GM12878 (cell line): Measurements from ENCODE around the gene CC2D1A. TPM values are rescaled to one million over a fixed set of nuclear protein-coding genes. Genes with fewer than 3 reads are reported as not detected.

ENCODE experiments used
- ATAC-seq: fragments of 200-7000 bp; cut with Tn5 transposase; 3 replicates; pipeline ENCODE4 v1.9.1; 2020; ENCODE audit warnings: mild to moderate bottlenecking, moderate library complexity
- BruUV-seq: library from RNA; stranded (reverse); fragments of 400-500 nt; replicated peaks from 2 replicates; lab custom pipeline; 2021; lab: Mats Ljungman, UMichigan
- CTCF ChIA-PET: fragments of 300-600 bp; sonication (Branson Sonifier 250); formaldehyde crosslinking; extraction: SDS; loops from one replicate; lab custom pipeline; 2021; ENCODE audit warnings: inconsistent platforms; lab: Yijun Ruan, JAX
- POLR2A ChIA-PET: fragments of 350-600 bp; formaldehyde crosslinking; extraction: SDS; loops from one replicate; lab custom pipeline; 2021; ENCODE audit warnings: inconsistent platforms; lab: Charles Lee
- RAD21 ChIA-PET: fragments of 300-600 bp; sonication (Branson Sonifier 250); formaldehyde crosslinking; loops from one replicate; lab custom pipeline; 2023; ENCODE audit warnings: antibody characterized with exemption; ENCODE audit not compliant: unreplicated experiment; lab: Charles Lee
- SMC1A ChIA-PET: fragments of 300-600 bp; sonication (Branson Sonifier 250); formaldehyde crosslinking; loops from one replicate; lab custom pipeline; 2023; ENCODE audit not compliant: unreplicated experiment, uncharacterized antibody; lab: Charles Lee
- DNase-seq: peaks from one replicate; pipeline ENCODE4 v3.0.0-alpha.2; 2011; ENCODE audit warnings: low read depth, low spot score
- FAIRE-seq: peaks from 3 replicates; lab custom pipeline; 2011; peaks lifted over from hg19 to GRCh38; lab: Jason Lieb, UNC
- H2AFZ ChIP-seq: 2 replicates; pipeline ENCODE4 v1.6.0; 2011; ENCODE audit warnings: low read depth, low read length, control low read depth; ENCODE audit not compliant: control insufficient read depth
- H3K27ac ChIP-seq: 2 replicates; pipeline ENCODE4 v1.5.1; 2011; ENCODE audit warnings: control low read depth; ENCODE audit not compliant: control insufficient read depth, insufficient read depth
- H3K27me3 ChIP-seq, 2 experiments: replicated peaks in 1 of 2; 2 replicates each; pipeline versions ENCODE4 v1.6.0 to v1.6.1; 2011; ENCODE audit warnings: low read length in 1 of 2; ENCODE audit not compliant: control insufficient read depth in 2 of 2, insufficient read depth in 2 of 2
- H3K36me3 ChIP-seq, 2 experiments: 2 replicates each; pipeline ENCODE4 v1.5.1; 2011; ENCODE audit warnings: low read length in 1 of 2; ENCODE audit not compliant: control insufficient read depth in 2 of 2, insufficient read depth in 2 of 2
- H3K4me1 ChIP-seq: 2 replicates; pipeline ENCODE4 v1.6.1; 2011; ENCODE audit warnings: mild to moderate bottlenecking, low read length, moderate library complexity, mixed read lengths; ENCODE audit not compliant: control insufficient read depth, insufficient read depth
- H3K4me2 ChIP-seq: 2 replicates; pipeline ENCODE4 v1.6.0; 2011; ENCODE audit warnings: control low read depth; ENCODE audit not compliant: control insufficient read depth, insufficient read depth
- H3K4me3 ChIP-seq: fragments of 200-600 bp; sonication (generic); 2 replicates; pipeline ENCODE4 v1.5.1; 2016
- H3K79me2 ChIP-seq: 2 replicates; pipeline ENCODE4 v1.6.0; 2011; ENCODE audit warnings: low read length; ENCODE audit not compliant: control insufficient read depth, insufficient read depth
- H3K9ac ChIP-seq: 2 replicates; pipeline ENCODE4 v1.8.0; 2011; ENCODE audit warnings: low read length, control low read depth, mixed read lengths; ENCODE audit not compliant: control insufficient read depth, insufficient read depth
- H3K9me3 ChIP-seq: replicated peaks from 3 replicates; pipeline ENCODE4 v1.5.1; 2011; ENCODE audit warnings: mild to moderate bottlenecking, low read length; ENCODE audit not compliant: control insufficient read depth, insufficient read depth
- H4K20me1 ChIP-seq: 2 replicates; pipeline ENCODE4 v1.6.0; 2011; ENCODE audit not compliant: control insufficient read depth, insufficient read depth
- BHLHE40 ChIP-seq, 2 experiments: fragments of 450-650 bp in 1 of 2; IDR thresholded peaks; 2 replicates each; pipeline ENCODE4 v1.6.1; 2011 to 2017; ENCODE audit warnings: low read depth in 2 of 2, borderline replicate concordance in 1 of 2, improper control_type of control experiment in 1 of 2, low read length in 1 of 2, mild to moderate bottlenecking in 1 of 2
- CBX3 ChIP-seq: fragments of 200-600 bp; sonication (generic); IDR thresholded peaks from 2 replicates; pipeline ENCODE4 v1.6.1; 2016; ENCODE audit warnings: low read depth, borderline replicate concordance
- CHD1 ChIP-seq: IDR thresholded peaks from 2 replicates; pipeline ENCODE4 v1.6.1; 2012; ENCODE audit warnings: low read depth, low read length, improper control_type of control experiment
- IKZF1 ChIP-seq: fragments of 450-650 bp; conservative IDR thresholded peaks from 2 replicates; pipeline ENCODE4 v1.6.1; 2017; ENCODE audit warnings: antibody characterized with exemption, mild to moderate bottlenecking
- NFIC ChIP-seq: IDR thresholded peaks from 2 replicates; pipeline ENCODE4 v1.6.1; 2012; ENCODE audit warnings: low read depth, mild to moderate bottlenecking, inconsistent platforms, low read length, moderate library complexity
- RELA ChIP-seq: fragments of 450-650 bp; IDR thresholded peaks from 2 replicates; pipeline ENCODE4 v1.8.0; 2014; ENCODE audit warnings: borderline replicate concordance; ENCODE audit not compliant: partially characterized antibody
- RUNX3 ChIP-seq: IDR thresholded peaks from 2 replicates; pipeline ENCODE4 v1.6.1; 2012; ENCODE audit warnings: low read length, inconsistent platforms
- WGBS: methylation state at CpG from one replicate; pipeline ENCODE4 v1.1.6; 2016; ENCODE audit warnings: low lambda C conversion rate; ENCODE audit not compliant: insufficient replicate concordance, insufficient coverage; ENCODE audit errors: missing lambda C conversion rate; 5-methylcytosine and 5-hydroxymethylcytosine counted together
- in situ Hi-C: fragments of 300-500 bp; cut with MboI; formaldehyde crosslinking; loops from 9 replicates; pipeline ENCODE4 v1.14.3; 2018; ENCODE audit warnings: mixed read lengths
- intact Hi-C: fragments of 100-400 bp; cut with micrococcal nuclease; formaldehyde crosslinking; loops from one replicate; pipeline ENCODE4 v1.14.2; 2022; ENCODE audit not compliant: unreplicated experiment
- polyA plus RNA-seq, 11 experiments: library from polyadenylated mRNA; depleted of rRNA in 4 of 11; unstranded in 6 of 11; stranded (reverse) in 5 of 11; fragments of >200 nt; fragmentation: Nextera tagmentation in 4 of 11; fragmentation: Illumina TruSeq in 1 of 11; extraction: Ambion mirVana in 4 of 11; extraction: Trizol in 1 of 11; gene quantifications; 1 replicate in 1 of 11; 2 replicates in 10 of 11; pipeline versions ENCODE4 v1.2.1 to v1.2.3, GENCODE V29; 2011 to 2016; ENCODE audit warnings: inconsistent platforms in 2 of 11, missing spikeins in 2 of 11, low read depth in 1 of 11
- total RNA-seq, 4 experiments: library from RNA; depleted of rRNA in 3 of 4; stranded (reverse); fragments of >200 nt in 3 of 4; fragmentation: Illumina TruSeq in 1 of 4; extraction: Trizol in 1 of 4; gene quantifications; 2 replicates each; pipeline versions ENCODE4 v1.2.1 to v1.2.3, GENCODE V29; 2013 to 2021
- TF ChIP-seq, protein P1 (sequence below), 3 experiments: IDR thresholded peaks in 2 of 3; conservative IDR thresholded peaks in 1 of 3; 2 replicates each; pipeline ENCODE4 v1.5.1; 2011; ENCODE audit warnings: low read depth in 3 of 3, low read length in 3 of 3, mild to moderate bottlenecking in 3 of 3, control low read depth in 2 of 3, moderate library complexity in 2 of 3, inconsistent platforms in 1 of 3, mixed read lengths in 1 of 3; ENCODE audit not compliant: control insufficient read depth in 2 of 3, insufficient read depth in 1 of 3; ENCODE audit errors: extremely low read depth in 1 of 3

Gene CC2D1A
- total and polyA plus RNA-seq, 10 of the 15 experiments (the other 5 are each of a cell fraction or from before 2014, with no cell fraction given), result 0.13 to 36.1 (median 16.1) TPM

DNA sequence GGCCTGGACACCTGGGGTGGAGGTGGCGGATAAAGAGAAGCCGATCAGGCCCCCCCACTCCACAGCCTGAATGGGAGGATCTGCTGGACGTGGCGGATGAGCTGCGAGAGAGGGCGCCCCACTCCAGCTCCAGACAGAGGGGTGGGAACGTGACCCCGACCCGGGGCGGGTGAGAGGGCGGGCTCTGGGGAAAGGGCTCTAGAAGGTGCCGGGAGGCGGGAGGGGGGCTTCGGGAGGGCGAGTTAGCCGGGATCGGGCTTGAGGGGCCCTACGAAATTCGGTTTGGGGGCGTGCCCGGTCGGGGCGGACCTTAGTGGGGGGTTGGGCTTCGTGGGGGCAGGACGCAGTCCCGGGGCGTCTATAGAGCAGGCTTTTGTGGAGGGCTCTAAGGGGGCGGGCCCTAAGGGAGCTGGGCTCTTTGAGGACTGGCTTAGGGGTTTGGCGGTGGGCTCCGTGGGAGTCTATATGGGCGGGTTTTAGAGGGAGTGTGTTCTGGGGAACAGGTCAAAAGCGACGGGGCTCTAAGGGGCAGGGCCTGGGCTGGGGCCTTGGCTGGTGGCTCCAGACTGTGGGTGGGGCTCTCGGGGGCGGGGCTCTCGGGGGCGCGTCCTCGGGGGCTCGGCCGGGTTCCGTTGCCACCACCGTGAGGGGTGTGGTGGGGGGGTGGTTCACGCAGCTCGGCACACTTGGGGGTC is 33.2 kb upstream of the CC2D1A start:
- POLR2A ChIA-PET, result interaction anchor here (0.6 to 1.0 kb wide), 4 partner anchors 10 to 243 kb away, joined by 3 to 5 read pairs (median 3); no protein-coding TSS in a partner anchor
- ATAC-seq (peak; percentile 78), FAIRE-seq (no peak), DNase-seq (no peak)
- SMC1A ChIA-PET, result interaction anchor here (1.0 to 1.5 kb wide), 2 partner anchors 204 to 275 kb away, joined by 3 read pairs; no protein-coding TSS in a partner anchor
- 6% methylated on average over 31 of the region's 45 CpGs for WGBS
- RAD21 ChIA-PET, result interaction anchor here (0.6 to 3.1 kb wide), 7 partner anchors 10 to 708 kb away, joined by 3 to 13 read pairs (median 4); no protein-coding TSS in a partner anchor
- TF ChIP-seq, protein P1, sequence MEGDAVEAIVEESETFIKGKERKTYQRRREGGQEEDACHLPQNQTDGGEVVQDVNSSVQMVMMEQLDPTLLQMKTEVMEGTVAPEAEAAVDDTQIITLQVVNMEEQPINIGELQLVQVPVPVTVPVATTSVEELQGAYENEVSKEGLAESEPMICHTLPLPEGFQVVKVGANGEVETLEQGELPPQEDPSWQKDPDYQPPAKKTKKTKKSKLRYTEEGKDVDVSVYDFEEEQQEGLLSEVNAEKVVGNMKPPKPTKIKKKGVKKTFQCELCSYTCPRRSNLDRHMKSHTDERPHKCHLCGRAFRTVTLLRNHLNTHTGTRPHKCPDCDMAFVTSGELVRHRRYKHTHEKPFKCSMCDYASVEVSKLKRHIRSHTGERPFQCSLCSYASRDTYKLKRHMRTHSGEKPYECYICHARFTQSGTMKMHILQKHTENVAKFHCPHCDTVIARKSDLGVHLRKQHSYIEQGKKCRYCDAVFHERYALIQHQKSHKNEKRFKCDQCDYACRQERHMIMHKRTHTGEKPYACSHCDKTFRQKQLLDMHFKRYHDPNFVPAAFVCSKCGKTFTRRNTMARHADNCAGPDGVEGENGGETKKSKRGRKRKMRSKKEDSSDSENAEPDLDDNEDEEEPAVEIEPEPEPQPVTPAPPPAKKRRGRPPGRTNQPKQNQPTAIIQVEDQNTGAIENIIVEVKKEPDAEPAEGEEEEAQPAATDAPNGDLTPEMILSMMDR (IDR thresholded peaks at IDR 0.05 in 2 of 3, conservative IDR thresholded peaks at IDR 0.05 in 1 of 3; ENCODE audit: control insufficient read depth in 2 of 3, extremely low read depth in 1 of 3, insufficient read depth in 1 of 3, low read depth in 3 of 3, low read length in 3 of 3), result peak; percentile 6 to 24 (median 11); a peak in 2 of 6 replicates
- TF ChIP-seq BHLHE40 (IDR thresholded peaks at IDR 0.05; ENCODE audit: borderline replicate concordance in 1 of 2, low read depth in 2 of 2, low read length in 1 of 2), result peak in 1 of 2 experiments; percentile 54; a peak in 1 of 4 replicates
- TF ChIP-seq CHD1, result no peak
- TF ChIP-seq CBX3, result no peak
- TF ChIP-seq NFIC, result no peak
- TF ChIP-seq IKZF1, result no peak
- no peak for TF ChIP-seq RUNX3
- no peak for TF ChIP-seq RELA
- Histone ChIP-seq H3K36me3 (no peaks in the 10 kb centered on the region), H3K27ac (no peak overlapping the region), H3K9me3 (no peaks in the 10 kb centered on the region), H3K27me3 (no peaks in the 10 kb centered on the region), H3K79me2 (no peaks in the 10 kb centered on the region), H3K4me2 (peak overlapping the region; percentile 48; the same call in 1 of the 2 replicates), H3K4me3 (peak overlapping the region; percentile 47), H2AFZ (peak overlapping the region; percentile 44), H3K4me1 (no peaks in the 10 kb centered on the region), H4K20me1 (no peaks in the 10 kb centered on the region), H3K9ac (no peak overlapping the region)
- BruUV-seq, result no TSS peak
- CTCF ChIA-PET, result interaction anchor here (0.6 to 3.1 kb wide), 3 partner anchors 10 to 98 kb away, joined by 3 to 13 read pairs (median 3); partner anchors contain the start of gene C19orf53
- in situ Hi-C loops, result no loop called here
- intact Hi-C loops, result no loop called here
